AG09319 (cell line): ENCODE results near the gene THSD4.

Source experiments
- DNase-seq: peaks from one replicate; pipeline ENCODE4 v3.0.0-alpha.2; 2010; ENCODE audit warnings: low read depth; ENCODE audit errors: extremely low read depth
- TF ChIP-seq, protein P1 (sequence below): IDR thresholded peaks from 2 replicates; pipeline ENCODE4 v1.5.1; 2011; ENCODE audit warnings: low read depth, mild to moderate bottlenecking, inconsistent platforms, low read length, moderate library complexity

The THSD4 gene

DNA sequence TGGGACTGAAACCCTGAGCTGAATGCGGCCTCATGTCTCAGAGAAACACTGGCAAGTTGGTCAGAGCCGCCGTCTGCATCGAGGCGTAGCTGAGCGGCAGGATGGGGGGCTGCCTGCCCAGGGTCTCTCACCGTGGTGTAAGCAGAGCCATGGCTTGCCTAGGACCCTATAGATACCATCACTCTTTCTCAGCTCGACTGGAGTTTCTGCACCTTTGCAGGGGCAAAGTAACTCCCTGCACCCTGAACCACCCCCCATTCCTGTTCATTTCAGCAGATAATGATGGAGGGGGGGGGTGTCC, 666.6 kb downstream of the THSD4 start:
- no peak for DNase-seq
- TF ChIP-seq, protein P1, sequence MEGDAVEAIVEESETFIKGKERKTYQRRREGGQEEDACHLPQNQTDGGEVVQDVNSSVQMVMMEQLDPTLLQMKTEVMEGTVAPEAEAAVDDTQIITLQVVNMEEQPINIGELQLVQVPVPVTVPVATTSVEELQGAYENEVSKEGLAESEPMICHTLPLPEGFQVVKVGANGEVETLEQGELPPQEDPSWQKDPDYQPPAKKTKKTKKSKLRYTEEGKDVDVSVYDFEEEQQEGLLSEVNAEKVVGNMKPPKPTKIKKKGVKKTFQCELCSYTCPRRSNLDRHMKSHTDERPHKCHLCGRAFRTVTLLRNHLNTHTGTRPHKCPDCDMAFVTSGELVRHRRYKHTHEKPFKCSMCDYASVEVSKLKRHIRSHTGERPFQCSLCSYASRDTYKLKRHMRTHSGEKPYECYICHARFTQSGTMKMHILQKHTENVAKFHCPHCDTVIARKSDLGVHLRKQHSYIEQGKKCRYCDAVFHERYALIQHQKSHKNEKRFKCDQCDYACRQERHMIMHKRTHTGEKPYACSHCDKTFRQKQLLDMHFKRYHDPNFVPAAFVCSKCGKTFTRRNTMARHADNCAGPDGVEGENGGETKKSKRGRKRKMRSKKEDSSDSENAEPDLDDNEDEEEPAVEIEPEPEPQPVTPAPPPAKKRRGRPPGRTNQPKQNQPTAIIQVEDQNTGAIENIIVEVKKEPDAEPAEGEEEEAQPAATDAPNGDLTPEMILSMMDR, result no peak

DNA sequence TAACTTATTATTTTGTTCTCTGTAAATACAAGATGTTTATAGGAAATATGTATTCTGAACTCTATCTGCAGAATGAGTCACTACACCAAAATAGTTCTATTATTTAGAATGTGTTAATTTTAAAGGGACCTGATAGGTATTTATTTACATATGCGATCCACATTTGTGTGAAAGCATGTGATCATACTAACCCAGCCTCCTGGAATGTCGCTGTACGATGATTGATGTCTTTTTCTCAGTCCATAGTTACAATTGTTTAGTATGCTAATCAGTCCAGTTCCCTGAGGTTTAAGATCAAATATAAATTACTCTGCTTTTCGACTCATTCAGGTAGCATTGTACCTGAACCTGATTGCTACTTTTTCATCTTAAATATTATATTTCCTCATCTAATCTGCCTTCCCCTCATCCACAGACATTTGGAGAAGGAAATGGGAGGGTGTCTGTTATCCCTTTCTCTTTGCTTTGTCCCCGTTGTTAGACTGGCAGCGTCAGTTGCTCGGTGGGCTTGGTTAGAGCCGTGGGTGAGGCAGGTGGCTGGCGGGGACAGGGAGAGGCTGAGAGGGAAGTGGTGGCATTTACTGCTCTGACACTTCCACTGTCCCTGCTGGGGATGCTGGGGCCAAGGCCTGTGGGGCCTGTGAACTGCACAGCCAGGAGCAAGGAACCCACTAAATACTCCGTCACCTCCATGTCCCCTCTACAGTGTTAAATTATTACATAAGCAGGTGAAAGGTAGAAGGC, 667.3 kb downstream of the THSD4 start:
- DNase-seq, result no peak
- TF ChIP-seq, protein P1, result no peak

DNA sequence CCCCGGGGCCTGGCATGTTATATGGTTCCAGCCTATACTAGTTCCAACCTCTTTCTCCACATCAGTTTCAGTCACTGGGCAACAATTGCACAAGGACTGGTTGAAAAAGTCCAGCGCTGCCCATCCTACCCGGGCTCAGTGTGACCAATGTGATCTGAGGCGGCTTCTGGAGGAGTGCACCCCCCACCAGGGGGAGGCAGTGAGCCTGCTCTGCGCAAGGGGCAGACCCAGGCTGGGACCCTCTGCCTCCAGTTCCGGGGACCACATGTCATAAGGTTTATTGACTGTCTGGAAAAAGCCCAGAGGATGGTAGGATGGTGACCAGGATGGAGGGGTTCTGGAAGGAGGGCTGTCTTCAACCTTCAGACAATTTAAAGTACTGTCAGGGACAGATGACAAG, 669.4 kb downstream of the THSD4 start:
- no peak for DNase-seq
- TF ChIP-seq, protein P1, result peak; percentile 15

DNA sequence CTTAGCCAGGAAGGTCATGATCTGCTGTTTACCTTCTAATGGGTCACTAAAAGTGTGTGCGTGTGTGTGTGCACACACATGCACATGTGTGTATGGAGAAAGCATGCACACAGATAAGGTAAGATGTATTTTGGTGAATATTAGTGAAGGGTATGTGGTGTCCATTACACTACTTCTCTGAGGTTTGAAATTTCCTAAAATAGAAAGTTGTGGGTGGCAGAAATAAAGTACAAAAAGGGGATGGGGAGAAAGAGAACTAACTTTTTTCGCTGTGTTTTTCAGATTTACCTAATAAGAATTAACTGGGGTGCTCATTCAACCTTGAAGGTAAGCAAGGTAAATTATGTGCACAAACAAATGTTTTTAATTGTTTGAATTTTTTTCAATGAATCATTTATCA, 670.7 kb downstream of the THSD4 start:
- no peak for DNase-seq
- TF ChIP-seq, protein P1, result no peak

DNA sequence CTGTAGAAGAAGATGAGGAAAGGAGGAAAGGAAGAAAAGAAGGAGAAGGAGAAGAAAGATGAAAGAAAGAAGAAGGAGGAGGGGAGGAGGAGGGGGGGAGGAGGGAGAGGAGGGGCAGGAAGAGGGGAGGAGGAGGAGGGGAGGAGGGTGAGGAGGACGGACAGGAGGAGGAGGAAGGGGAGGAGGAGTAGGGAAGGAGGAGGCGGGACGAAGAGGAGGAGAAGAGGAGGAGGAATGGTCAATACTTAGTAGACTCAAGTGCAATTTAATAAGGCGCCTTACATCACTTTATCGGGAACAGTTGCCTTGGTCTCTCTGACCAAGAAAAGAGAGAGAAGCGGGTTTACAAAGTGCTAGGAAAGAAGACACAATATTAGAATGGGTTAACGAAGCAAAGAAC, 671.4 kb downstream of the THSD4 start:
- TF ChIP-seq, protein P1, result no peak
- no peak for DNase-seq

DNA sequence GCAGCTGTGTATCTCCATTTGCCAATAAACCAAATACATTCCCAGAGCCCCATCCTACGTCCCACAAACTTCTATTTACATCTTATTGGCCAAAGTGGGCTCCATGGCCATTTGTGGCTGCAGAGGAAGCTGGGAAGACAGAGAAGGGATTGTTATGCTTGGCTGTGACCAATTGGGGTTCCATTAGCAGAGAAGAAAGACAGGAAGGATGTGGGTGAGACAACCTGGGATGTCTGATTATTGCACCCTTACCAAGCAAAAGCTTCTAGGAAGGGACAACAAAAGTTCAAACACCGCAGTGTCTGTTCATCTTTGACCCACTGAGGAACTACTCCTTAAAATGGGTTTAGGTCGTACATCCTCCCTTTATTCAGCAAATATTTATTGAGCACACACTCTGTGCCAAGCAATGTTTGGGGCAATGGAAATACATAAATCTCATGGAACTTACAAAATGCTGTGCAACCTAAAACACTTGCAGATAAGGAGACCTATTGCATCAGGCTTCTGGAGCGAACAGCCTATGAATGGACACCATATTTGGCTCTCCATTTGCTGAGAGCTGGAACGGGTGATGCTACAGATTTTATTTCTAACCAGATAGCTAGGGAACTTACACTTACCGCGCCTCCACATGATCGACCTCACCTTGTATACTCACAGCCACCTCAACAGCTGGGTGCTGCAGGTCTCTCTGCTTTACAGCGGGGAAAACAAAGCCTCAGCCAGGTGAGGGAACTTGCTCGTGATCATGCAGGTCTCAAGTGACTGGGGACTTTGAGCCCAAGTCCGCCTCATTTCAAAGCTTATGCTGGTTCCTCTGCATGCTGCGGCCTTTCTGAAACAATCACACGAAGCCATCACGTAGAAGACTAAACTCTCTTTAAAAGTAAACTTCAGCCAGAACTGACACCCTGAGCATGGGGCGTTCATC, 673.6 kb downstream of the THSD4 start:
- TF ChIP-seq, protein P1, result no peak
- DNase-seq, result no peak

DNA sequence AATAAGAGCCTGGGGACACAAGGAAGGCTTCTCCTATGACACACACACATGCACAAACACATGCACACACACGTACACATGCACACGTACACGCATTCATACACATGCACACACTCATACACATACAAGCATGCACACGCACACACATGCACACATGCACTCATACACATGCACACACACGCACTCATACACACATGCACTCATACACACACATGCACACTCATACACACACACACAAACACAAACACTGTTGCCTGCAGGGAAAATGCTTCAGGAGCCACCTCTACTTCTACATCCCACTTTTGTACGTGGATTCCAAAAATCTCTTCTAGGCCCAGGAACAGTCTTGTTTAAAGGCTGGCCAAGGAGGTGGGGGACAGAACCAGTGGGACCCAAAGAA, 674.3 kb downstream of the THSD4 start:
- DNase-seq, result no peak
- TF ChIP-seq, protein P1, result no peak
